ENCODE data around the gene TGM3.

TGM3 gene

DNA sequence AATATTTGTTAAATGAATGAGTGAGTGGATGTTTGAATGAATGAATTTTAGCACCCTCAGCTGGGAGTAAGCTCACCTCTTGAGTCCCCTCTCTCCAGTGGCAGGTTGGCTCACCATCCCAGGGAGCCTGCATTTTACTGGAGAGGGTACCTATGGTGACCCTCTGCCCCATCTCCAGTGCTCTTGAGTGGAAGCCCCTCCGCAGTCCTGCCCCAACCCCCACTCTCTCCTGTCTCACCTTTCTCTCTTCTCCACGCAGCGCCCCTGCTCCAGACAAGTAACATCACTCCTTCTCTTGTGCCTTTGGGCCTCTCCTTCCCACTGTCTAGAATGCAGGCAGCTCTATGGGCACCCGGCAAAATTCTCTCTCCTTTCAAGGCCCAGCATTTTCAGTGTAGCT, 11.3 kb downstream of the TGM3 start:
- in situ Hi-C loops (cut with HindIII; ENCODE audit: low sequenced_read_pairs) = no loop called here
- H3K4me3 ChIP-seq (ENCODE audit: low read depth, low read length) = no peak overlapping the region
- no peak for DNase-seq (ENCODE audit: low read depth)
- TF ChIP-seq, protein P1, sequence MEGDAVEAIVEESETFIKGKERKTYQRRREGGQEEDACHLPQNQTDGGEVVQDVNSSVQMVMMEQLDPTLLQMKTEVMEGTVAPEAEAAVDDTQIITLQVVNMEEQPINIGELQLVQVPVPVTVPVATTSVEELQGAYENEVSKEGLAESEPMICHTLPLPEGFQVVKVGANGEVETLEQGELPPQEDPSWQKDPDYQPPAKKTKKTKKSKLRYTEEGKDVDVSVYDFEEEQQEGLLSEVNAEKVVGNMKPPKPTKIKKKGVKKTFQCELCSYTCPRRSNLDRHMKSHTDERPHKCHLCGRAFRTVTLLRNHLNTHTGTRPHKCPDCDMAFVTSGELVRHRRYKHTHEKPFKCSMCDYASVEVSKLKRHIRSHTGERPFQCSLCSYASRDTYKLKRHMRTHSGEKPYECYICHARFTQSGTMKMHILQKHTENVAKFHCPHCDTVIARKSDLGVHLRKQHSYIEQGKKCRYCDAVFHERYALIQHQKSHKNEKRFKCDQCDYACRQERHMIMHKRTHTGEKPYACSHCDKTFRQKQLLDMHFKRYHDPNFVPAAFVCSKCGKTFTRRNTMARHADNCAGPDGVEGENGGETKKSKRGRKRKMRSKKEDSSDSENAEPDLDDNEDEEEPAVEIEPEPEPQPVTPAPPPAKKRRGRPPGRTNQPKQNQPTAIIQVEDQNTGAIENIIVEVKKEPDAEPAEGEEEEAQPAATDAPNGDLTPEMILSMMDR (IDR thresholded peaks at IDR 0.05; ENCODE audit: low read depth, low read length, missing control alignments) = no peak

GRCh38 chr20:2311329-2311728, 15.5 kb downstream of the TGM3 start:
- TF ChIP-seq, protein P1 (IDR thresholded peaks at IDR 0.05; ENCODE audit: low read depth, low read length, missing control alignments) = no peak
- in situ Hi-C loops (cut with HindIII; ENCODE audit: low sequenced_read_pairs) = no loop called here
- no peak for DNase-seq (ENCODE audit: low read depth)
- no peak overlapping the region for H3K4me3 ChIP-seq (ENCODE audit: low read depth, low read length)

- in situ Hi-C loops (cut with HindIII; ENCODE audit: low sequenced_read_pairs) = no loop called here
- TF ChIP-seq, protein P1 (IDR thresholded peaks at IDR 0.05; ENCODE audit: low read depth, low read length, missing control alignments) = no peak
- no peak for DNase-seq (ENCODE audit: low read depth)
- H3K4me3 ChIP-seq (ENCODE audit: low read depth, low read length) = no peak overlapping the region
Measured at GRCh38 chr20:2312876-2313275, 17.1 kb downstream of the TGM3 start.

- TF ChIP-seq, protein P1 (IDR thresholded peaks at IDR 0.05; ENCODE audit: low read depth, low read length, missing control alignments) = no peak
- no peak overlapping the region for H3K4me3 ChIP-seq (ENCODE audit: low read depth, low read length)
- no peak for DNase-seq (ENCODE audit: low read depth)
- in situ Hi-C loops (cut with HindIII; ENCODE audit: low sequenced_read_pairs) = no loop called here
Measured at GRCh38 chr20:2313316-2313715, 17.5 kb downstream of the TGM3 start.

DNA sequence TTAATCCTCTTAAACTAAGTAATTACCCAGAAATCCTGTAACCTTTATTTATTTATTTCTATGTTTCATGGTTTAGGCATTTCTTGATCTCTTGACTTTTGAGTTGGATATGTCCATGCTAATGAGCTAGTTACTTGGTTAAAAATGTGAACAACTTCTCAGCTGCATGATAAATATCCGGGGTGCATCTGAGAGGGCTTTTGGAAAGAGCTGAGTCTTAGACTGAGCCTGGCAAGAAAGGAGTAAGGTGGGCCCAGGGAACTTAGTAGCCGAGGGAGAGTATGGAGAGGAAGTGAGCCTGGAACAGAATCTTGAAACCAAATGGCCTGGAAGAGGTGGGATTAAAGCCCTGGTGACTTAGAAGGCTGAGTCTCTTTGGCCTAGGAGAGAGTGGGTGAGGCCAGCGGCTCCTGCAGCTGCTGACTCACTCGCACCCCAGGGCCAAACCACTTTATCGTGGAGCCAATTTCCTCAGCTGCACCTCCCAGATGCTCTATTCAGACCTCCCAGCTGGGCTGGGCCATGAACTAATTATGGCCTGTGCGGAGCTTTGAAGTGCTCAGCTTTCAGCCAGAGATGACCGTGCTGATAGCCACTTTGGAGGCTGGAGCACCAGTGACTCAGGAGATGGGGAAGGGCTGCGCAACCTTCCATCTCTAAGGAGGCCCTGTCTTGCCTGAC, 19.1 kb downstream of the TGM3 start:
- in situ Hi-C loops (cut with HindIII; ENCODE audit: low sequenced_read_pairs) = loop anchor here (5.0 kb wide), 1 partner anchor 102 kb away; no protein-coding TSS in a partner anchor
- no peak overlapping the region for H3K4me3 ChIP-seq (ENCODE audit: low read depth, low read length)
- TF ChIP-seq, protein P1 (IDR thresholded peaks at IDR 0.05; ENCODE audit: low read depth, low read length, missing control alignments) = no peak
- DNase-seq (ENCODE audit: low read depth) = peak; percentile 57

GRCh38 chr20:2315440-2315778, 19.6 kb downstream of the TGM3 start:
- H3K4me3 ChIP-seq (ENCODE audit: low read depth, low read length) = no peak overlapping the region
- in situ Hi-C loops (cut with HindIII; ENCODE audit: low sequenced_read_pairs) = loop anchor here (5.0 kb wide), 1 partner anchor 102 kb away; no protein-coding TSS in a partner anchor
- TF ChIP-seq, protein P1 (IDR thresholded peaks at IDR 0.05; ENCODE audit: low read depth, low read length, missing control alignments) = no peak
- DNase-seq (ENCODE audit: low read depth) = no peak

Measured in astrocyte of the cerebellum (primary cell).